ENCODE results near the gene SMIM14.
"Not testable (repeated sequence)": the region's sequence is repeated elsewhere in the genome, so short reads cannot be mapped to it uniquely, and the experiment has no call there.

SMIM14 gene

DNA sequence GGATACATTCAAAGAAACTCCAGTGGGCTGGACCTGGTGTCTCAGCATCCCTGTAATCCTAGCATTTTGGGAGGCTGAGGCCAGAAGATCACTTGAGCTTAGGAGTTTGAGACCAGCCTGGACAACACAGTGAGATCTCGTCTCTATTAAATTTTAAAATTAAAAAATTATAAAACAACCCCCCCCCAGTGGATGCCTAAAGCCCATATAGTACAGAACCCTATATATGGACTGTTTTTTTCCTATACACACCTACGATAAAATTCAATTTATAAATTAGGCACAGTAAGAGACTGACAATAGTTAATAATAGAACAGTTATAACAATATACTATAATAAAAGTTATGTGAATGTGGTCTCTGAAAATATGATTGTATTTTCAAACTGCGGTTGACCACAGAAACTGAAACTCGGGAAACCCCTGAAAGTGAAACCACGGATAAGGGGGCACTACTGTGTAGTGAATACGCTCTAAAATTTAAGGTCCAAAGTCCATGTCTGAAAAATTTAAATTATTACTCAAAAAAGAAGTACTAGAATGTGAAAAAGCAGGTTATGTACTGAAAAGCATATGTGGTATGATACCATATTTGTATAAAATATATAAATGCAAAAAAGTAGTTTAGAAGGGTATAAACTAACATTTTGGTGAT lies 2.0 kb downstream of the SMIM14 start:
- in situ Hi-C loops (cut with HindIII; ENCODE audit: low pct_unique_long_range_greater_than_20kb, low sequenced_read_pairs): no loop called here
- no peak for DNase-seq (ENCODE audit: low read depth in 1 of 2, low spot score in 1 of 2)
- TF ChIP-seq JUND (IDR thresholded peaks at IDR 0.05; ENCODE audit: low read depth): no peak

DNA sequence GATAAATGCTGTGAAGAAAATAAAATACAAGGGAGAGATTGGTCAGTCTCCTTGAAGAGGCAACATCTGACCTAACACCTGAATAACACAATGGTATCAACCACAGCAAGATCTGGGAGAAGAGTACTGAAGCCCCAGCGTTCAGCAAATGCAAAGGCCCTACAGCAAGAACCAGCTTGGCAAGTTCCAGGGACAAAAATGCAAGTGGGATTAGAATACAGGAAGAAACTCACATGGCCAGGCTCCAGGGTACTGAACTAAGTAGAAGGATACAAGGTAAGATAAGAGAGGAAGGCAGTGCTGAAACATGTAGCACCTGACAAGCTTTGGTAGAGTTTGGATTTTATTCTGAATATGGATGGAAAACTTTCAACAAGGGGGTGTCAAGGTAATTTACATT lies 3.6 kb downstream of the SMIM14 start:
- TF ChIP-seq JUND (IDR thresholded peaks at IDR 0.05; ENCODE audit: low read depth): no peak
- DNase-seq (ENCODE audit: low read depth in 1 of 2, low spot score in 1 of 2): peak in 1 of 2 experiments; percentile 86
- in situ Hi-C loops (cut with HindIII; ENCODE audit: low pct_unique_long_range_greater_than_20kb, low sequenced_read_pairs): no loop called here

DNA sequence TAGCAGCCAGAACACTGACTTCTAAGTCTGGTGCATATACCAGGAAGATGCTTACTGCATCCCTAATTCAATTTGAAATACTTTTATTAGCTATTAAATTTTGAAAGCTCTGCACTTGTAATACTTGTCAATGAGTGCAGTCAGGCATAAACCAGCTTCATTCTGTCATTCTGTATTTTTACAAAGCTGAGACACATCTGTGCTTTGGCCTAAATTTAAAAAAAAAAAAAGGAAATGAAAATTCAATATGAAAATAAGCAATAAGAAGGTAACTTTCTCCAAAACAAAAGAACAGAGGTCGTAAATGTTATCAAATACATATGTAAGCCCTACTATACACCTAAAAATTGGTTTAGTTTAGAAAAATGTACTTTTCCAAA lies 7.0 kb downstream of the SMIM14 start:
- in situ Hi-C loops (cut with HindIII; ENCODE audit: low pct_unique_long_range_greater_than_20kb, low sequenced_read_pairs): no loop called here
- no peak for DNase-seq (ENCODE audit: low read depth in 1 of 2, low spot score in 1 of 2)
- TF ChIP-seq JUND (IDR thresholded peaks at IDR 0.05; ENCODE audit: low read depth): no peak

DNA sequence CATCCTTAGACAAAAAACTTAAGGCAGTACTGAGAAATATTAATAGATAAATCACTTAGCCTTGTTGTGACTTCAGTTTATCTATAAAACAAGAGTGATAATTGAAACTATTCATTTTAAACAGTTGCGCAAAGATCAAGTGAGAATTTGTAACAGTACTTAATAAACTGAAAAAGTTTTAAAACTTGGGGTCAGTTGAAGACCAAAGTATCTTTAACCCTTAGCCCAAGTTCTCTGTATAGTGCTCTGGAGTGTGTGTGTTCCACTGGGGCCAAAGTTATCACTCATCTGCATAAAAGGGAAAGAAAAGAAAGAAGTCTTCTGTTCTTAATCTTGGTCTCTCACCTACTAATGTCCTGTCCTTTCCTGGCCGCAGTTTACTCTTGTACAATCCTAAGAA lies 11.3 kb downstream of the SMIM14 start:
- no peak for DNase-seq (ENCODE audit: low read depth in 1 of 2, low spot score in 1 of 2)
- in situ Hi-C loops (cut with HindIII; ENCODE audit: low pct_unique_long_range_greater_than_20kb, low sequenced_read_pairs): no loop called here
- no peak for TF ChIP-seq JUND (IDR thresholded peaks at IDR 0.05; ENCODE audit: low read depth)

DNA sequence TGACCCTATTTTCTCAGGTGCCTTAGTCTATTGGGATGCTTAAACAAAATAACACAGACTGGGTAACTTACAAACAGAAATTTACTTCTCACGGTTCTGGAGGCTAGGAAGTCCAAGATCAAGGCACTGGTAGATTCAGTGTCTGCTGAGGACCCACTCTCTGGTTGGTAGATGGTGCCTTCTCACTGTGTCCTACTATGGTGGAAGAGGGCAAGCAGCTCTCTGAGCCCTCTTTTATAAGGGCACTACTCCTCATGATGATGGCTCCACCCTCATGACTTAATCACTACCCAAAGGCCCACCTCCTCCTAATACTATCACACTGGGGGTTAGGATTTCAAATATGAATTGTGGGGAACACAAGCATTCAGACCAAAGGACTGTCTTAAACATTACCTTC lies 11.8 kb downstream of the SMIM14 start:
- no peak for DNase-seq (ENCODE audit: low read depth in 1 of 2, low spot score in 1 of 2)
- in situ Hi-C loops (cut with HindIII; ENCODE audit: low pct_unique_long_range_greater_than_20kb, low sequenced_read_pairs): no loop called here
- no peak for TF ChIP-seq JUND (IDR thresholded peaks at IDR 0.05; ENCODE audit: low read depth)

DNA sequence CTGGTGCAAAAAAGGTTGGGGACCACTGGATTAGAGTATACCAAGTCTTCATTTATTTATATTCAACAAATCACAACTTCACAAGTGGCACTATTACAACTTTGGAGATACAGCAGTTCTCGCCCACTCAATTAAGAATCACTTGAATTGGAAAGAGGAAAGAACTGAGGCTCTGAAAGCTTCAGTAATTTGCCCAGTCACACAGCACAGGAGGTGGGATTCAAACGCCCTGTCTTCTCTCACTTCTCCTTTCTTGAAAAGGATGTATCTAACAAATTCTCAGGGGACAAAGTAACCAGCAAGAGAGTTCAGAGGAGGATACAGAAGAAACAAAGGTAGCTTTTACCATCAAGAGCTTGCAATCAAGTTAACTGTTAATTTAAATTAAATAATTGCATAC lies 12.4 kb downstream of the SMIM14 start:
- no peak for DNase-seq (ENCODE audit: low read depth in 1 of 2, low spot score in 1 of 2)
- TF ChIP-seq JUND (IDR thresholded peaks at IDR 0.05; ENCODE audit: low read depth): no peak
- in situ Hi-C loops (cut with HindIII; ENCODE audit: low pct_unique_long_range_greater_than_20kb, low sequenced_read_pairs): no loop called here

DNA sequence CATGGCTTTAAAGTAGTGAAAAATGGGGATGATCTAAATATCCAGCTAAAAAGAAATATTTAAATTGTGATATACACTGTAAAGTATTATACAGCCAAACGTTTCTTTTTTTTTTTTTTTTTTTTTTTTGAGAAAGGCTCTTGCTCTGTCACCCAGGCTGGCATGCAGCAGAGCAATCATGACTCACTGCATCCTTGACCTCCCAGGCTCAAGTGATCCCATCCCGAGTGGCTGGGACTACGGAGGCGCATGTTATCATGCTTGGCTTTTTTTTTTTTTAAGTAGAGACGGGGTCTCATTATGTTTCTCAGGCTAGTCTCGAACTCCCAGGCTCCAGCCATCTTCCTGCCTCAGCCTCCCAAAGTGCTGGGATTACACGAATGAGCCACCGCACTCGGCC lies 17.1 kb downstream of the SMIM14 start:
- no peak for DNase-seq (ENCODE audit: low read depth in 1 of 2, low spot score in 1 of 2)
- no peak for TF ChIP-seq JUND (IDR thresholded peaks at IDR 0.05; ENCODE audit: low read depth)
- in situ Hi-C loops (cut with HindIII; ENCODE audit: low pct_unique_long_range_greater_than_20kb, low sequenced_read_pairs): no loop called here

DNA sequence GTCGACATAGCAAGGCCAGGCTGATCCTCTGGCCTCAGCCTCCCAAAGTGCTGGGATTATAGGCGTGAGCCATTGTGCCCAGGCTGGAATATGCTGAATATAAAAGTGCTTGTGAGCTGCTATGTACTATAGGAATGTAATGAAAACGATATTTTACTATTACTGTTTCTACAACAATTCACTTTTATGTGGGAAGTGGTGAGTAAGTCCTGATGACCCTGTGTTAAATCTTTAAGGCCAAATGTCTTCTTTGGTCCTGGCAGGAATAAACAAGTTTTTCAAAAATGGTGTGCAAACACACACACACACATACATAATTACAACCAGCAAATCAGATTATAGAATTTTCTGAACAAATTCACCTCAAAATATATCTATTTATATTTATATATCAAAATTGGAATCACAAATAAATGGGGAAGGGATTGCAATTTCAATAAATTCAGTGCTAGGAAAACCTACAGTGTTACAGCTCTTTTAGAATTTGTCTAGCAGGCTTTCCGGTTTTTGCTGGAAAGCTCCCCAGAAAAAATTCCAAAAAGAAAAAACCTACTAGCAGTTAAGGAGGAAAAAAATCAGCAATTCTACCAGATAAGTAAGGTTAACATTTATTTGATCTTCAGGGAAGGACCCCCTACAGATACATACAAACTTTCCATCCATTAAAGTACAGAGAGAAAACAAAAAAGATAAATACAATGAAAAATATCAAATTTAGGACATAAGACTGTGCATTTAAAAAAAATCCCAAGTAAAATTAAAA lies 17.9 kb downstream of the SMIM14 start:
- in situ Hi-C loops (cut with HindIII; ENCODE audit: low pct_unique_long_range_greater_than_20kb, low sequenced_read_pairs): no loop called here
- DNase-seq (ENCODE audit: low read depth in 1 of 2, low spot score in 1 of 2): no peak
- TF ChIP-seq JUND (IDR thresholded peaks at IDR 0.05; ENCODE audit: low read depth): no peak

DNA sequence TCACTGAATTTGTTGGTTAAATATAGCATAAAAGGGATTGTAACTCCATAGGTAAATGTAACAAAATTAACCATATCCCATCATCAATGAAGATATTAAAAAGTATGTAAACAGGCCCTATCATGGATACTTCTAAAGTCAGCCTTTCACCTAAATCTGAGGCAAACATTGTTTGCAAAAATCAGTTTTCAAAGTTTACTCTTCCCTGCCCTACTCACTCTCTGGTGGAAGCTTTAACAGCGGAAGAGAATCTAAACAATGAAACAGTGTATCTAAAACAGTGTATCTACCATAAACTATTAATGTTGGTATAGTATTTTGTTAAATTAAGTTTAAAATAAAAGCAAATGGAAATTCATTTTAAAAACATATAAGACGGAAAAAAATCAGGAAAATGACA lies 21.1 kb downstream of the SMIM14 start:
- no peak for DNase-seq (ENCODE audit: low read depth in 1 of 2, low spot score in 1 of 2)
- in situ Hi-C loops (cut with HindIII; ENCODE audit: low pct_unique_long_range_greater_than_20kb, low sequenced_read_pairs): no loop called here
- no peak for TF ChIP-seq JUND (IDR thresholded peaks at IDR 0.05; ENCODE audit: low read depth)

DNA sequence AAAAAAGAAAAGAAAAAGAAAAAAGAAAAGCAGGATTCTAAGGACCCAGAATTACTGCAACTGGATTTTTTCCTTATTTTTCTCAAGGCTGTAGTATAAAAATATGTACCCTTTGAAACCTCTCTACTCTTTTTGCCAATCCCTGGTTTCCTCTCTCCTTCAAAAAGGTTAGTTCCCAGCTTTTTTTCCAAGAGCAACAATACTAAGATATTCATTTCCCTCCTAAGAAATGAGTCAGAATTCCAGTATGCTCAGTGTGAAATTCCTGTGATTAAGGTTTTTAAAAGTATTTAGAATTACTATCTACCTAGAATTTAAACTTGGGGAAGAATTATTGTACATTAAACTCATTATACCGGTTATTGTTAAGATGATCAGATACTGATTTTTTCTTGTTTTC lies 22.0 kb downstream of the SMIM14 start:
- TF ChIP-seq JUND (IDR thresholded peaks at IDR 0.05; ENCODE audit: low read depth): no peak
- in situ Hi-C loops (cut with HindIII; ENCODE audit: low pct_unique_long_range_greater_than_20kb, low sequenced_read_pairs): no loop called here
- no peak for DNase-seq (ENCODE audit: low read depth in 1 of 2, low spot score in 1 of 2)

DNA sequence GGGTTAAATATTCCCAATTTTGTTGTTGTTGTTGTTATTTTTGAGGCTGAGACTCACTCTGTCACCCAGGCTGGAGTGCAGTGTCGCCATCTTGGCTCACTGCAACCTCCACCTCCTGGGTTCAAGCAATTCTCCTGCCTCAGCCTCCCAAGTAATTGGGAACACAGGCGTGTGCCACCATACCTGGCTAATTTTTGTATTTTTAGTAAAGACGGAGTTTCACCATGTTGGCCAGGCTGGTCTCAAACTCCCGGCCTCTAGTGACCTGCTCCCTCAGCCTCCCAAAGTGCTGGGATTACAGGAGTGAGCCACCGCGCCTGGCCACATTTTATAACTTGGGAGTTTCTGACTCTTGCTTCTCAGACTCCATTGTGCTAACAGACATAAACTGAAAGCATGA lies 22.6 kb downstream of the SMIM14 start:
- DNase-seq (ENCODE audit: low read depth in 1 of 2, low spot score in 1 of 2); in situ Hi-C loops (cut with HindIII; ENCODE audit: low pct_unique_long_range_greater_than_20kb, low sequenced_read_pairs): not testable (repeated sequence)

DNA sequence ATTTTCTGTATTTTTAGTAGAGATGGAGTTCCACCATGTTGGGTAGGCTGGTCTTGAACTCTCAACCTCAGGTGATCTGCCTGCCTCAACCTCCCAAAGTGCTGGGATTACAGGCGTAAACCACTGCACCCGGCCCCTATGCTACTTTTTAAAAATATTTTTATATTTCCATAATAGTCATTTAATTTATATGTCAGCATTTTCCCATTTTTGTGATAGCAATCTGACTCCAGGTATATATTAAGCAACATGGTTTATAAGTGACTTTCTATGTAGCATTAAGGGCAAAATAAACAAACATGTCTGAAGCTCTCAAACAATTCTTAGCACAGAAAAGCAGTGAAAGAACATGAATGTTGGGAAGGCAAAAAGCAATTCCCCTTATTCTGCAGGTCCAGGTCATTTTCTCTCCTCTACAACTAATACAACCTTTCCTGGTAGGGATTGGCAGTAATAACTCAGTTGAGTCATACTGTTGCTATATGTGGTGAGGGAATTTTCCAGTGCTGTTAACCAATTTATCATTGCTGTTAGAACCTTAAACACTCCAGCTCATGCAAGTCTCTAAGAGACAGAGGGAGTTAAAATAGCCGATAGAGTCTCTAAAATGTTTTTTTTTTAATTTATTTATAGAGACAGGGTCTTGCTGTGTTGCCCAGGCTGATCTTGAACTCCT lies 24.0 kb downstream of the SMIM14 start:
- in situ Hi-C loops (cut with HindIII; ENCODE audit: low pct_unique_long_range_greater_than_20kb, low sequenced_read_pairs): no loop called here
- TF ChIP-seq JUND (IDR thresholded peaks at IDR 0.05; ENCODE audit: low read depth): no peak
- DNase-seq (ENCODE audit: low read depth in 1 of 2, low spot score in 1 of 2): no peak

DNA sequence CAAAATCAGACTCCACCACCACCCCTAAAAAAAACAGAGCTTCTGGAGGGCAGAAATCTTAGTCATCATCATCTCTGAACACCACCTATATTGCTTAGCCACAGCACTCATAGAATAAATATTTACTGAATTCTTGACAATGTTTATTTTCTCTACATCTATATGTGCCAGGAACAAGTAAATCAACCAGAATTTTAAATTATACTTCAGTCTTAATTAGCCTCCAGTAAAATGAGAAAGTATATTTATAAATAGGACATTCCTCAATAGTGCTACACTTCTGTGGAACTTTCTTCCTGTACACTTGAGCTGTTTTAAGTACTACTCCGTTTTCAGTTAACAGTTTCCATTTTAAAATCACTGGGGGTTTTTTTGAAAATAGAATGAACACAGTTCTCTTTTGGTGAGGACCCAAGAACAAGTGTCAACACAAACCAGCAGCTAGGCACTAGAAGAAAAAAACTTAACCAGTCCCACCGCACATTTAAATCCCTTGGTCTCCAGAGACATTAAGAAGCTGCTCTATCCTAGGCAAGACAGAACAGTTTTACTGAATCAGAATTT lies 25.5 kb downstream of the SMIM14 start:
- peak; percentile 25 to 36 for DNase-seq (ENCODE audit: low read depth in 1 of 2, low spot score in 1 of 2)
- in situ Hi-C loops (cut with HindIII; ENCODE audit: low pct_unique_long_range_greater_than_20kb, low sequenced_read_pairs): no loop called here
- TF ChIP-seq JUND (IDR thresholded peaks at IDR 0.05; ENCODE audit: low read depth): peak; percentile 14; the same call in 1 of the 2 replicates
